Measurements from ENCODE around the gene DENND10.
"Not testable (repeated sequence)": the region's sequence is repeated elsewhere in the genome, so short reads cannot be mapped to it uniquely, and the experiment has no call there.

Gene DENND10

GRCh38 chr10:119100434-119101238, 3.3 kb upstream of the DENND10 start:
- FAIRE-seq: no peak

GRCh38 chr10:119101366-119102098, 2.4 kb upstream of the DENND10 start:
- FAIRE-seq: no peak

- no peak for FAIRE-seq
Measured at GRCh38 chr10:119103241-119103902, 541 bp upstream of the DENND10 start.

- no peak for FAIRE-seq
Measured at GRCh38 chr10:119104654-119105015, 722 bp downstream of the DENND10 start.

GRCh38 chr10:119105155-119105554, 1.2 kb downstream of the DENND10 start:
- no peak for FAIRE-seq

GRCh38 chr10:119105899-119106298, 2.0 kb downstream of the DENND10 start:
- FAIRE-seq: not testable (repeated sequence)

GRCh38 chr10:119107106-119107505, 3.2 kb downstream of the DENND10 start:
- FAIRE-seq: not testable (repeated sequence)

GRCh38 chr10:119107771-119108170, 3.9 kb downstream of the DENND10 start:
- FAIRE-seq: not testable (repeated sequence)

- no peak for FAIRE-seq
Measured at GRCh38 chr10:119112056-119112455, 8.1 kb downstream of the DENND10 start.

- no peak for FAIRE-seq
Measured at GRCh38 chr10:119113751-119114732, 10.1 kb downstream of the DENND10 start.

- no peak for FAIRE-seq
Measured at GRCh38 chr10:119115926-119116325, 12.0 kb downstream of the DENND10 start.

- no peak for FAIRE-seq
Measured at GRCh38 chr10:119116326-119116951, 12.5 kb downstream of the DENND10 start.

- no peak for FAIRE-seq
Measured at GRCh38 chr10:119118231-119118630, 14.3 kb downstream of the DENND10 start.

GRCh38 chr10:119119400-119119799, 15.5 kb downstream of the DENND10 start:
- FAIRE-seq: no peak

GRCh38 chr10:119120413-119120867, 16.5 kb downstream of the DENND10 start:
- FAIRE-seq: no peak

GRCh38 chr10:119120875-119121274, 17.0 kb downstream of the DENND10 start:
- FAIRE-seq: no peak

GRCh38 chr10:119125942-119126341, 22.0 kb downstream of the DENND10 start:
- no peak for FAIRE-seq

GRCh38 chr10:119129721-119130120, 25.8 kb downstream of the DENND10 start:
- FAIRE-seq: no peak

GRCh38 chr10:119131512-119132240, 27.8 kb downstream of the DENND10 start:
- no peak for FAIRE-seq

GRCh38 chr10:119132521-119133345, 28.8 kb downstream of the DENND10 start:
- no peak for FAIRE-seq
